Measurements from ENCODE around the gene CAMTA1.

DNA sequence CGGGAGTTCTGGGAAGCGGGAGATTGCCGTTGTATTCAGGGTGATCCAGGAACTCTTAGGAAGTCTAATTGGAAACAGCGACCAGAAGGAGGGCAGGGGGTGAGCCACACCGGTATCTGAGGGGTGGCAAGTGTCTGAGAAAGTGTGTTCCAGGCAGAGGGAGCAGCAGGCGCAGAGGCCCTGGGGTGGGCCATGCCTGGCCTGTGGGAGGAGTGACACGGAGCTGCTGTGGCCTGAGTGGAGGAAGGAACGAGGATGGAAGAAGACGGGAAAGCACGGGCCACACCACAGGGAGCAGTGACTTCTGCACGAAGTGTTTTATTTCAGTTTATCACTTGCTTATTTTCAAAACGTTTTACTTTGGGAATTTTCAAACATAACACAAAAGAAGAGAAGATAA lies 1010.2 kb downstream of the CAMTA1 start:
- TF ChIP-seq, protein P1, sequence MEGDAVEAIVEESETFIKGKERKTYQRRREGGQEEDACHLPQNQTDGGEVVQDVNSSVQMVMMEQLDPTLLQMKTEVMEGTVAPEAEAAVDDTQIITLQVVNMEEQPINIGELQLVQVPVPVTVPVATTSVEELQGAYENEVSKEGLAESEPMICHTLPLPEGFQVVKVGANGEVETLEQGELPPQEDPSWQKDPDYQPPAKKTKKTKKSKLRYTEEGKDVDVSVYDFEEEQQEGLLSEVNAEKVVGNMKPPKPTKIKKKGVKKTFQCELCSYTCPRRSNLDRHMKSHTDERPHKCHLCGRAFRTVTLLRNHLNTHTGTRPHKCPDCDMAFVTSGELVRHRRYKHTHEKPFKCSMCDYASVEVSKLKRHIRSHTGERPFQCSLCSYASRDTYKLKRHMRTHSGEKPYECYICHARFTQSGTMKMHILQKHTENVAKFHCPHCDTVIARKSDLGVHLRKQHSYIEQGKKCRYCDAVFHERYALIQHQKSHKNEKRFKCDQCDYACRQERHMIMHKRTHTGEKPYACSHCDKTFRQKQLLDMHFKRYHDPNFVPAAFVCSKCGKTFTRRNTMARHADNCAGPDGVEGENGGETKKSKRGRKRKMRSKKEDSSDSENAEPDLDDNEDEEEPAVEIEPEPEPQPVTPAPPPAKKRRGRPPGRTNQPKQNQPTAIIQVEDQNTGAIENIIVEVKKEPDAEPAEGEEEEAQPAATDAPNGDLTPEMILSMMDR (IDR thresholded peaks at IDR 0.05; ENCODE audit: low read depth, low read length, missing input control): no peak
- TF ChIP-seq, protein P2, sequence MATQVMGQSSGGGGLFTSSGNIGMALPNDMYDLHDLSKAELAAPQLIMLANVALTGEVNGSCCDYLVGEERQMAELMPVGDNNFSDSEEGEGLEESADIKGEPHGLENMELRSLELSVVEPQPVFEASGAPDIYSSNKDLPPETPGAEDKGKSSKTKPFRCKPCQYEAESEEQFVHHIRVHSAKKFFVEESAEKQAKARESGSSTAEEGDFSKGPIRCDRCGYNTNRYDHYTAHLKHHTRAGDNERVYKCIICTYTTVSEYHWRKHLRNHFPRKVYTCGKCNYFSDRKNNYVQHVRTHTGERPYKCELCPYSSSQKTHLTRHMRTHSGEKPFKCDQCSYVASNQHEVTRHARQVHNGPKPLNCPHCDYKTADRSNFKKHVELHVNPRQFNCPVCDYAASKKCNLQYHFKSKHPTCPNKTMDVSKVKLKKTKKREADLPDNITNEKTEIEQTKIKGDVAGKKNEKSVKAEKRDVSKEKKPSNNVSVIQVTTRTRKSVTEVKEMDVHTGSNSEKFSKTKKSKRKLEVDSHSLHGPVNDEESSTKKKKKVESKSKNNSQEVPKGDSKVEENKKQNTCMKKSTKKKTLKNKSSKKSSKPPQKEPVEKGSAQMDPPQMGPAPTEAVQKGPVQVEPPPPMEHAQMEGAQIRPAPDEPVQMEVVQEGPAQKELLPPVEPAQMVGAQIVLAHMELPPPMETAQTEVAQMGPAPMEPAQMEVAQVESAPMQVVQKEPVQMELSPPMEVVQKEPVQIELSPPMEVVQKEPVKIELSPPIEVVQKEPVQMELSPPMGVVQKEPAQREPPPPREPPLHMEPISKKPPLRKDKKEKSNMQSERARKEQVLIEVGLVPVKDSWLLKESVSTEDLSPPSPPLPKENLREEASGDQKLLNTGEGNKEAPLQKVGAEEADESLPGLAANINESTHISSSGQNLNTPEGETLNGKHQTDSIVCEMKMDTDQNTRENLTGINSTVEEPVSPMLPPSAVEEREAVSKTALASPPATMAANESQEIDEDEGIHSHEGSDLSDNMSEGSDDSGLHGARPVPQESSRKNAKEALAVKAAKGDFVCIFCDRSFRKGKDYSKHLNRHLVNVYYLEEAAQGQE (IDR thresholded peaks at IDR 0.05): no peak
- TF ChIP-seq, protein P3, sequence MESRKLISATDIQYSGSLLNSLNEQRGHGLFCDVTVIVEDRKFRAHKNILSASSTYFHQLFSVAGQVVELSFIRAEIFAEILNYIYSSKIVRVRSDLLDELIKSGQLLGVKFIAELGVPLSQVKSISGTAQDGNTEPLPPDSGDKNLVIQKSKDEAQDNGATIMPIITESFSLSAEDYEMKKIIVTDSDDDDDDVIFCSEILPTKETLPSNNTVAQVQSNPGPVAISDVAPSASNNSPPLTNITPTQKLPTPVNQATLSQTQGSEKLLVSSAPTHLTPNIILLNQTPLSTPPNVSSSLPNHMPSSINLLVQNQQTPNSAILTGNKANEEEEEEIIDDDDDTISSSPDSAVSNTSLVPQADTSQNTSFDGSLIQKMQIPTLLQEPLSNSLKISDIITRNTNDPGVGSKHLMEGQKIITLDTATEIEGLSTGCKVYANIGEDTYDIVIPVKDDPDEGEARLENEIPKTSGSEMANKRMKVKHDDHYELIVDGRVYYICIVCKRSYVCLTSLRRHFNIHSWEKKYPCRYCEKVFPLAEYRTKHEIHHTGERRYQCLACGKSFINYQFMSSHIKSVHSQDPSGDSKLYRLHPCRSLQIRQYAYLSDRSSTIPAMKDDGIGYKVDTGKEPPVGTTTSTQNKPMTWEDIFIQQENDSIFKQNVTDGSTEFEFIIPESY (IDR thresholded peaks at IDR 0.05): no peak
- no peak for TF ChIP-seq RAD21 (IDR thresholded peaks at IDR 0.05)
- TF ChIP-seq, protein P4, sequence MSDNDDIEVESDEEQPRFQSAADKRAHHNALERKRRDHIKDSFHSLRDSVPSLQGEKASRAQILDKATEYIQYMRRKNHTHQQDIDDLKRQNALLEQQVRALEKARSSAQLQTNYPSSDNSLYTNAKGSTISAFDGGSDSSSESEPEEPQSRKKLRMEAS (IDR thresholded peaks at IDR 0.05): no peak
- no peak for TF ChIP-seq EGR1 (IDR thresholded peaks at IDR 0.05; ENCODE audit: low read depth in 2 of 2)
- no peak for TF ChIP-seq HNF4G (IDR thresholded peaks at IDR 0.05)
- TF ChIP-seq TAF1 (conservative IDR thresholded peaks at IDR 0.05): no peak
- TF ChIP-seq SP1 (IDR thresholded peaks at IDR 0.05): no peak

Data from liver (tissue), 3 donors.